ENCODE data around the gene GREB1.
A peak's percentile ranks its signal among the peaks of the same experiment; 100 is the strongest.

GREB1 gene

DNA sequence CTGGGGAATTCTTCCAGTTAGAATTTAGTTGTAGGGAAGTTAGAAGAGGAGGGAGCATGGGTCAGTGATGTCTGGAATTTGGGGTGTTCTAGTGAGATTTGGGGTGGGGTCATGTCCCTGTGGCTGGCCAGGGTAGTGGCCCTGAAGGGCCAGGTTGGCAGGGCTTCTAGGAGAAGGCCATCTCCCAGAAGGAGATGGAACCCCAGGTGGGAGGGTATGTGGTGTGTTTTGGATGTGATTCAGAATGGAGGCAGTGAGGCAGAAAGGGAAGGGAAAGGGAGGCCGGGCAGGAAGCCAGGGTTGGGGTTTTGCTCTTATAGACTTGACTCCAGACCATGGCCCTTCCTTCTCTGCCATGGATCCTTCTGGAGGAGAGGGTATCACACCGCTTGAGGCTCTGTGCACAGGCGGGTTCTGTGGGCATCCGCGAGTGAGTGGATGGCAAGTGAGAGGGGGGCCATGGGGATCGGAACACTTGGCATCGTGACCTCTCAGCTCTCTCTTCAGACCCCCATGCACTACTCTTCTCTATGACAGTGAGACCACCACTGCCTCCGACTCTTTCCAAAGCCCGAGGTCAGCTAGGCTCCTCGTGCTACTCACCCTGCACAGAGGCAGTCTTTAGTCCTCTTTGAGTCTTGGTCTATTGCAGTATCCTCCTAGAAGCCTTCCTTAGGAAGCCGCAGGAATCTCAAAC is 7.3 kb downstream of the GREB1 start:
- DNase-seq = no peak

DNA sequence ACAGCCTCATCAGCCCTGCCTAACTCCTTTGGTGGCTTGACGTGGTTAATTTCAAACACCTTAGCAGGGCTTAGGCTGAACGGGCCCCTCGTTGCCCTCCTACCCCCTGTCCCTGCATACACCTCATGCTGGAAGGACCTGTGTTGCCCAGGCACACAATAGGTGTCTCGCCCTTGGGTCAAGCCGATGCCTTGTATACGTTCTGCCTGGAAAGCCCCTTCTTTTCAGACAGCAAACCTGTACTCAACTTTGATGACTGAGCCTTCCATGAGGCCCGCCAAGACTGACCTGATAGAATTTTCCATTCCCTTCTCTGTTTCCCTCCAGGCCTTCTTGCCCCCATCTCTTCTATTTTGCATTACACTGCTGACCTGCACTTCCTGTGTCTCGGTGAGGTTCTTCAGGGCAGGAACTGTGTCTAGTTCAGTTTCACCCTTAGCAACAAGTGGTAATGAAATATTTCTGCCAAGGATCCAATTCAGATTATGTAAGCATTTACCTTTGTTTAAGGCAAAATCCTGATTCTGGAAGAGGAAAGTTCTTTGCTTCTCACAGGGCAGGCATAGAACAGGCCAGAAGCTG is 7.9 kb downstream of the GREB1 start:
- peak; percentile 27 for DNase-seq

DNA sequence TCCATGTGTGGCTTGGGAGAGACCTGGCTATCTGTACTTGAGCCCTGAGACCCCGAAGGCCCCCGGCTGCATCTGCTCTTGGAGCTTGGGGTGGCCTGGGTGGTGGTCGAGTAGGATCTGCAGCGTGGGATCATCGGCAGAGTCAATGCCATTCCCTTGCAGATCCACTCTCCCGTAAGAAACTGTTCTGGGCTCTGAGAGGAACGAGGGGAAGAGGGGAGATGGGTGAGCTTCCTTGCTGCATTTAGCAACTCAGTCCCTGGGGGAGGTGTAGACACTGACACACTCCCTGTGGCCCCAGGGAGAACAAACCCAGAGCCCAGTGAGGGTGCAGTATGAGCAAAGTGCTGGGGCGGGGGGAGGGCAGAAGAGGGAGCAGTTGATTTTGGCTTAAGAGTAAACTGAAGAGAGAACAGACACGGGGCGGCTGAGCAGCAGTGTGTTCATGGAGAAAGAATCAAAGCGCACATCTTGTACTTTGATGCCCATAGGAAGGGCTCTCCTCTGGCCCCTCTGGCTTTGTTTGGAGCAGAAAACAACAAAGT is 8.5 kb downstream of the GREB1 start:
- no peak for DNase-seq

DNA sequence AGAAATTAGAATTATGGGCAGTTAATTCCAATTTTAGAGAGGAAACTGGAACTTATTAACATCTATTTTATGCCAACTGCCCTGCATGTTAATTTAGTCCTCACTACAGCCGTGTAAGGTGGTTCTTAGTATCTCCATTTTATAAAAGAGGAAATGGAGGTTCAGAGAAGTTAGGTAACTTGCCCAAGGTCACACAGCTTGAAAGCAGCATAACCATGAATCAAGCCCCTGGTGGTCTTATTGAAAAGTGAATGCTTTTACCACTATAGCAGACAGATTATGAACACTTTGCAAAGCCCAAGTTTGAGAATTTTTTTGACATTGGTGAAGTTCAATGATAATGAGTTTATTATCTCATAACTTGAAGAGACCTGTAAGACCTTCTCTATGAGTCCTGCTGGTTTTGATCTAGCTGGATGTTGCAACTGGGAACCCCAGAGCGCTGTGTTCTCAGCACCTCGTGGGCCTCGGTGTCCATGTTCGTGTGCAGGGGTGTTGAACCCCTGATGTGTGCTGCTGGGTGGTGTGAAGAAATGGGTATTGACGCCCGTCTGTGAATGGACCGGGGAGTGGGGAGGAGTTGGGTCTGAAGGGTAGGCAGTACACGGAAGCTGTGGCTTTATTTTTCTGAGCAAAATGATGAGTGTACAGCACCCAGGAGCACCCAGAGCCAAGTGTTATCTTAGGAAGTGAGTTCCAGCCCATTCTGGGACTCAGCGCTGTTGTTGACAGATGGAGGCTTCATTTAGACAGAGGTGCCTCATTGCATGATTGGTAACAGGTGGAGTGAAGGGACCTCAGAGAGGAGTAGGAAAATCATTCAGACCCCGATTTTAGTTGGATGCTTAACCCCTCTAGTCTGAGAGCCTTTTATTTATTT is 9.7 kb downstream of the GREB1 start:
- no peak for DNase-seq

DNA sequence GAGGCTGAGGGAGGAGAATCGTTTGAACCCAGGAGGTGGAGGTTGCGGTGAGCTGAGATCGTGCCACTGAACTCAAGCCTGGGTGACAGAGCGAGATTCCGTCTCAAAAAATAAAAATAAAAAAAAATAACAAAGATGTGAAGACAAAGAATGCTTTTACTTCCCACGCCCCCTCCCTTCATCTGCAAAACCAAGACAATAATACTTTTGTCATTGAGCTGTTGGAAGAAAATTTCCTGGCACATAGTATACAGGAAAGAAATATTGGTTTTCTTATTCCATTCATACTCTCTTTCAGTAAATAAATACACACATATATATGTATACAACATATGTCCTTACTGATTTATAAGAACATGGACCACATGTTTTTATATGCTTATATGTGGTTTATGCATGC is 12.2 kb downstream of the GREB1 start:
- DNase-seq = no peak

DNA sequence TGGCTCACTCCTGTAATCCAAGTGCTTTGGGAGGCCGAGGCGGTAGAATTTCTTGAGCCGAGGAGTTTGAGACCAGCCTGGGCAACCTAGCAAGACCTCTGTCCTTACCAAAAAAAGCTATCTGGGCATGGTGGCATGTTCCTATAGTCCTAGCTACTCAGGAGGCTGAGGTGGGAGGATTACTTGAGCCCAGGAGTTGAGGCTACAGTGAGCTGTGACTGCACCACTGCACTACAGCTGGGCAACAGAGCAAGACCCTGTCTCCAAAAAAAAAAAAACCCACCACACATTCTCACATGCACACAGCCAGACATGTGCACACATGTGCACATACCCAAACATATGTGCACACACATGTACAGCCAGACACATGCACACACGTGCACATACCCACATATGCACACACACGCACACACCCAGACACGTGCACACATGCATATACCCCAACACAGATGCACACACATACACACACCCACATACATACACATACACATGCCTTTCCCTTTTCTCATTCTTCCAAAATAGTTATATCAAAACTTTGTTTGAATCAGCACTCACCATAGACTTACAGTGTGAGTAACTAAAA is 14.2 kb downstream of the GREB1 start:
- no peak for DNase-seq

DNA sequence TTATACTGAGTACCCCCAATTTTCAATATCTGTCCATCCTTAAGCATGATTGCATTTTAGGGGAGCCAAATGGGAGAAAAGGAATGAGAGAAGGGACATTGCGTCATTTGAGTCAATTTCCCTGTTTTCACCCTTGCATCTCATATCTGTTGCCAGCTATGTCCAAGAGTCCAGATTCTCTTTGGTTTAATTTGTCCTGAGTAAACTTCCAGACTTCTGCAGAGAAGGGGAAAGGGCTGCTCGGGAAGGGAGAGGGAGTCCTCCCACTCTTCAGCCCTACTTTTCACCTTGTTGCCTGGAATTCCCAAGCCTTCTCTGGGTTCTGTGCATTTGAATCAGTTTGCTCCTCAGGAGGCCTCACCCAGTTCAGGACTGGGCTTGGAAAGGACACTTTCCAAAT is 16.5 kb downstream of the GREB1 start:
- no peak for DNase-seq

DNA sequence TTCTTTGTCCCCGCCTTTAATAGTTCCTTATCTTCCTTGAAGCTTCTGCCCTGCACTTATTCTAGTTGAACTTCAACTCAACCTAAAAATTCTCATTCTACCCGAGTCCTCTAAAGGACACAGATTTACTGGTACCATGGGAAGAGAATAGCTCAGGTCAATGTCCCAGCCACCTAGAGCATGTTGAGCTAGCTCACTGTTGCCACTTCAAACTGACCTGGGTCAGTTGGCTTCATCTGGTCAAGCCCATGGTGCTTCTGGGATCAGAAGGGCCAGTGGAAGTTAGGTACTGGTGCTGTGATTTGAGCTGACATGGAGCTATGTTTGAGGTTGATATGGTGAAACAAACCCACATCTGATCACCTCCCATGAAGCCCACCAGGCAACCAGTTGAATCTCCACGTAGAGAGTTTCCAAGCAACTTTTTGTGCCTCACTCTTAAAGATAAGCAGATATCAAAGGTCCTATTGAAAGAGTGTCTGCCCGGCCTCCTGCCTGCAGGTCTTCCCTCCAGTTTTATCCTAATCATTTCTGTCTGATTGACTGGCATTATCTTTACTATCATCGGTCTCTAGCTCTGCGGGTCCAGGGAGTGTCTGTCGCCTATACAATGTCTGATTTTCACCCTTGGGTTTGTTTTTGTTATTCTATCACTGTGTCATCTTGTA is 17.2 kb downstream of the GREB1 start:
- DNase-seq = no peak

DNA sequence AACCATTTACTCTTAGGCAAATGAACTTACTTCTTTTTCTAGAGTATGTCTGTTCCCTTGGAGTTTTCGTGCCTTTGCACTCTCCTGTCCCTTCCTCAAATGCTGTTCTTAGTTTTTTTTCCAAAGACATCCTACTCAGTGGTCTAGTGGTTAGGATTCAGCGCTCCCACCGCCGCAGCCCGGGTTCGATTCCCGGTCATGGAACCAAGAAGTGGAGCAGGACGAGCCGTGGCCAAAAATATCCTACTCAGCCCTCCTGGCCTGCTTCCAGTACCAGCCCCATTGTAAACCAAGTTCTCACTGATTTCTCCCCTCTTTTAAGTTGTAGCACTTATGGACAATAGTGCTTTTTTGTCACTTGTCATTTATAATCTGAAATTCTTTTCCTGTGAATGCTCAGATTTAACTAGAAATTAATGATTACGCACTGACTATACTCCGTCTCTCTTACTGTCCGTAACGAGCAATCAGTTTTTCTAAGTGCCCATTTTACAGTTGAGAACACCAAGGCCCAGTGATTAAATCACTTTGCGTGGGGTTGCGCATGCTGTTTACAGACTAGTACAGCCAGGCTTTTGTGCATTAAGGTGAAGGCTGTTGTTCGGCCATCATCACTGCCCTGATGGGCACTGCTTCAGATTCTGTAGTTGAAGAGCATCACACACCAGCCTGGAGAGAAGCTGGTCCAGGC is 17.9 kb downstream of the GREB1 start:
- no peak for DNase-seq

DNA sequence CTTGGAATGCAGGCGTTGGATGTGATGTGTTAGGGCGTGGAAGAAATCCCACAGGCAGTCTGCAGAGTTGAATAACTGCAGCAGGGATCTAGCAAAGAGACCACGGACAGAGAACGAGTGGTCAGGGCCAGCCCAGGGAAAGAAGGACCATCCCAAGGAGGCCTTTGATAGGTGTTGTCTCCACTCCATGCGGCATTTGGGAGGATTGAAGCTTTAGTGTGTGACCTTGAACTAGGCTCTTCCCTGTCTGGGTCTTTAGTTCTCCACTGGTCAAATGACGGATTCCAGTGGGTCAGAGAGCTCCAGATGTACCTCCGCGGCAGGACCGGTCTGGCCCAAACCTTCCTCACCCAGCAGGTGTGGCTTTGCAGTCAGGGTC is 18.4 kb downstream of the GREB1 start:
- DNase-seq = no peak

DNA sequence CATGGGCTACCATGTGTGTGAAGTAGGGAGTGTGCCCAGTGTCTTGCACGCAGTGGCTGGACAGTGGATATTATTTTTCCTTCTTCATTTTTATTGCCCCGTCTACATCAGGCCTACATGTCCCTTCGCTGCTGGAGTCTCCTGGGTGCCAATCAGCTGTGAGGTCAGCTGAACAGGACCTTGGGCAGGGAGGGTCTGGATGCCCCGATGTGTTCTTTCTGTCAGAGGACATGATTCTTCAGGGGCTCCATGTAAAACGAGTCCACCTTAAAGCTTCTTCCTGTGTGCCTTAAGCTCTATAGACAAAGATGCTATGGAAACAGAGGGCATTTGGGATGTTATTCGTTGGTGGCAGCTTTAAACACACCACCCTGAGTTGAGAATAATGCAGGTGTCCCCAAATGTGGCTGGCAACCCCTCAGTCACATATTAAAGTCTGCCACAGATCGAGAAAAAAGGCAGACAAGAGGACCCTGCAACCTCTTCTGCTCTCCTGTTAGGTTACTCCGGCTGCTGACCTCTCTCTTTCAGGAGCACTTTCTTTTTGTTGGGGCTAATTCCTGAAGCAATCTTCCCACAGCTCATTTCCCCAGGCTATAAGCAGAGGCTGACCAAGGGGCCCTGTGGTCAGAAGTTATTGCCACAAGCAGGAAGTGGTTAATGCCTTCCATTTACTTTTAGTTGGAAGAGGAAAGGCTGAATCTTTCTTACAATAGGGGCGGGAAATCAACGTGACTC is 20.0 kb downstream of the GREB1 start:
- no peak for DNase-seq

DNA sequence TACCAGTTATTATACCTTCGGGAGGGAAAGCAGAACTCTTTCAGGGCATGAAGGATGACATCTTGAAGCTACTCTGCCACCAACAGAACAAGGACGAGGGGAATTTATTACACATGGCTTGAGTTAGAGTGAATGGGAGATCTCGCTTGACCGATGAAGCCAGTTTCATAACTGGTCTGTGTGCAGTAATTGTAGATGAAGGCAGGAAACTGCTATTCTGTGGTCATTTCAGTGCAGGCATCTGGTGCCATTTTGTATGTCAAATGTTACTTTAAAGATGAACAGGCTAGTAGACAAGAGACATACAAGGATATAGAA is 20.5 kb downstream of the GREB1 start:
- no peak for DNase-seq

DNA sequence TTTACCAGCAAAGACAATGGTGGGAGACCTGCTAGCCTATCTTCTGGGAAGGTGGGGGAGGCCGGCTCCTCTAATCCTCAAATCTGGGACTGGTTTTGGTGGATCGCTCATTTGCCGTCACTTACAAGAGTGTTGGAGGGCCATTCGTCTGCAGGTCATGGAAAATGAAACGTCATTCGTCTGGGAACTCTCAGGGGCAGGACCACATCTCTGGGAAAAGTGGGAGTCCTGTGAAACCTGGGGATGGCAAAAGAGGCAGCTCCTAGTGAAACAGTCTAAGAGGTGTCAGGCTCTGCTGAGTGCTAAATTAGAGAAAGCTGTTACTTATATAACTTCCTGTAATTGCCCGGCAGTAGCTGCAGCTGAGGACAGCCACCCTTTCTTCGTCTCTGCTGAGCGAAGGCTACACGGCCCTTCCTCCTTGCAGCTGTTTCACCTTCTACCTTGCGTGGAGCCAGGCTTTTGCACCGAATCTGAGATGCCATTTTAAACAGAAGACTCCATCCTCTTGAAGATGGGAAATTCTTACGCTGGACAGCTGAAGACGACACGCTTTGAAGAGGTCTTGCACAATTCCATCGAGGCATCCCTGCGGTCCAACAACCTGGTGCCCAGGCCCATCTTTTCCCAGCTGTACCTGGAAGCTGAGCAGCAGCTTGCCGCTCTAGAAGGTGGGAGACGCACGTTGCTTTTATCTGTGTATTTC is 22.4 kb downstream of the GREB1 start:
- DNase-seq = no peak

DNA sequence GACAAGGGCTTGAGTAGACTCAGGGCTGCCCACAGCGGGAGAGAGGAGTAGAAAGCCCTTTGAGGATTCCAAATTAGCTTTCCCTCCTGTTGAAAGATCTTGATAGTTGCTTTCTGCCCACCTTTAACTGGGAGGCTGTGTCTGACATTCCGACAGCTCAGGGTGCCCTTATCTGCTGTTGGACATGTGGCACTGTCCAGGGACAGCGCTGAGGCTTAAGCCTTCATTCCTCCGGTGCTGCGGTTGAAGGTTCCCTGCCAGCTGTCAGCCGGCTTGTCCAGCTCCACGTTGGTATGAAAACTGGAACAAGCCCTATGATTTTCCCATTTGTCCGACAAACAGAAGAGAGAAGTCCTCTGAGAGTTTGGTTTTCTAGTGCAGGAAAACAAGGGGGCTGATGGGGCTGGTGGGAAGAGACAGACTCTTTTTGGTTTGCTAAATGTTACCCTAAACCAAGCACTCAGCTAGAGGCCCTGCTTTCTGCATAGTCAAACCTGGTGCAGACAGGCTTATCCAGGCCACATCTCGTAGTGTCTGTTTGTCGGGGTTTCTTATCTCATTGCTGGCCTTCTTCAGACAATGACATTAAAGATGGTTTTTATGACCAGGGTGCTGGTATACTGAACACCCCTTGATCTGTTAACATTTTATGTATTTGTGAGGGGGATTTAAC is 24.5 kb downstream of the GREB1 start:
- DNase-seq = no peak

DNA sequence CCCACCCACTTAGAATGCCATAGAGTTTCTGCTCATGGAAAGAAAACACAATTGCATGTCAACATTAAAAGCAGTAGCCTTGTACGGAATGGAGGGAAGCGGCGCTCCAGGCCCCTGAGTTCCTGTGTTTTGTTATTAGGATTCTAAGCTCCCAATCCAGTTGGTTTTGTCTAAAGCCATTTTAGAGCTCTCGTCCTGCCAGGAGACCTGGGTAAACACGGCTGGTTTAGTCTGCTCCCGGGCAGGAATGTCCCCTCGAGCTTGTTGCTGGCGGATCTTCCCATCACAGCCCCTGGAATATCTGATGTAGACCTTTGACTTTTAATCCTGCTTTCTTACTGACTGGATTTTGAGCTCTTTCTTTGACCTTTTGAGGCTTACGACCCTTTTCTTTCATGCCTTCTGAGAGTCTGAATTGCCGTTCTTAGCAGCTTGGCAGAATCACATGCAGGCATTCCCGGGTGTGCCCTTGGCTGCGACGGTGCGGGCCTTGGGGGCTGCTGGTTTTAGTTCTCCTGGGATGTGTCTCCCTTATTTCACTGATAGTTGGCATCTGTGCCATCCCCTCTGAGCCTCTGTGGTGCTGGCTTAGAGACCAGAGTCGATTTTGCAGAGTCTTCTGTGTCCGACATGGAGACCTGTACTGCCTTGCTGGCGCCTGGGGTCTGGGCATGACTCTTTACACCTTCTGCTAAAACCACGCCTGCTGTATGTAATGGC is 25.4 kb downstream of the GREB1 start:
- DNase-seq = no peak

DNA sequence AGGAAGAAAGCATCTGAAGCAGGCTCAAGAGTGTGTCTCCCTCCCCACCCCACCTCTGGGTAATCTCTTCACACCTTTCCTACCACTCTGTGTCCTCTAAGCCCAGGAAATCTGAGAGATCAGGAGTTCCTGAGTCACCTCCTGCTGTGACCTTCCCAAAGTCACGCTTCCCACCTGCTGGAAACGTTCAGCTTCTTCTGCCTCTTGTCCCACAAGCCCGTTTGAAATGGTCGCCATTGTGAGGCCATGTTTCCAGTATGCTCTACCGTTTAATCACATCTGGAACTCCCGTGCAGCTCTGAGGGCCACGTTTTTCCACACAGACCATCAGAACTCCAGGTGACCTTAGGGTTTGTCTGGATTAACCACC is 25.9 kb downstream of the GREB1 start:
- no peak for DNase-seq

DNA sequence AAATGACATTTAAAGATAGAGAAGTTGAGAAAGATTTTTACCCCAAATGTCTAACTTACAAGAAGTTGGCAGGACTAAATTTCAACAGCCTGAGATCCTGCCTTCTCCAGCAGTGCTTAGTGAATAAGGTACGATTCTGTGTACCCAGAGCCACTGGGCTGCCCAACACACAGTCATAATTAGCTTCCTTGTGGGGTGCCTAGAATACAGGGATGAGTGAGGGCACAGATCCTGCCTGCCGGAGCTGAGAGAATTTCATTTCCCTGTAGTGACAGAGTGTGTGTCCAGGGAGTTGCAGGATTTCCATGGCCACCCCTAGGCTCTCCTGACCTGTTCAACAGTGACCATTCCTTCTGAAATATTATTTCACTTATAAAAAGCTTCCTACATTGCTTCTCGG is 27.0 kb downstream of the GREB1 start:
- DNase-seq = no peak

DNA sequence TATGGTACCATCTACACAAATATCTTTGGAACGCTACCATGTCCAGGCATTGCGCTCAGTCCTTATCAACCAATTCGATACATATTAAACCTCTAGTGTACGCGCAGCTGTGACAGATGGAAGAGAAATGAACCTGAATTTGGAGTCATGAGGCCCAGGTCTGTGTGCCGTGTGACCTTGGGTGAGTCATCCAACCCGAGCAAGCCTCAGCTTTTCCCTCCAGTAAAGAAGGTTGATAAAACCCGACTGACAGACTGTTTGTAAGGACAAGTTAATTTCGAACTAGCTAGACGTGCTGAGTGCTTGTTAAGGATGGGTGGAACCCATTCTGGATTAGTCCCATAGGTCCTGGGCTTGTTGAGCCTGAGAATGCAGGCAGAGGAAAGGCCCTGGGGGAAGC is 28.2 kb downstream of the GREB1 start:
- no peak for DNase-seq

DNA sequence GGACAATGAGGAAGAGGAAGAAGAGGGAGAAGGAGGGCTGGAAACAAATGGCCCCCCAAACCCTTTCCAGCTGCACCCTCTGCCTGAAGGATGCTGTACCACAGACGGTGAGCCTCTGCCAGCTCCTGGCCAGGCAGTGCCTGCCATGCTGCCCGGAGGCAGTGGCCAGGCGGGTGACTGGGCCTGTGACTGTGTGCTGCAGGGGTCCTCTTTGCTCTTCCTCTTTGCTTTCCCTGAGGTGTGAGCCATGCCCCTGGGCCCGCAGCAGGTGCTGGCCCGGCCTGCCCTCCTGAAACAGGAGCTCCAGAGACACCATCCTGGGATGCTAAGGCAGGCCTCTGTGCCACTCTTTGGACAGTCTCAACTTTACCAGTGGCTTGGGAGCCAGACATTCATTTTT is 28.6 kb downstream of the GREB1 start:
- no peak for DNase-seq
